SW480 (cell line): ENCODE data around the gene RERE.
A peak's percentile ranks its signal among the peaks of the same experiment; 100 is the strongest.
"Not testable (repeated sequence)": the region's sequence is repeated elsewhere in the genome, so short reads cannot be mapped to it uniquely, and the experiment has no call there.

Experiments used
- DNase-seq: peaks from one replicate; pipeline ENCODE4 v3.0.0-alpha.2; 2016; ENCODE audit warnings: low spot score

The RERE gene

DNA sequence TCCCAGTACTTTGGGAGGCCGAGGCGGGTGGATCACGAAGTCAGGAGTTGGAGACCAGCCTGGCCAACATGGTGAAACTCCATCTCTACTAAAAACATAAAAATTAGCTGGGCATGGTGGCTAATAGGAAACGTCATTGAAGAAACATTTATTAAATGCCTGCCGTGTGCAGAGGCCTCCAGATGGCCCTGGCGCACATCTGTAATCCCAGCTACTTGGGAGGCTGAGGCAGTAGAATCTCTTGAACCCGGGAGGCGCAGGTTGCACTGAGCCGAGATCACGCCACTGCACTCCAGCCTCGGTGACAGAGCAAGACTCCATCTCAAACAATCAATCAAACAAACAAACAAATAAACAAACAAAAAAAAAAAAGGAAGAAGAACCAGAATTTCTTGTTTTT, 368.9 kb downstream of the RERE start:
- not testable (repeated sequence) for DNase-seq

DNA sequence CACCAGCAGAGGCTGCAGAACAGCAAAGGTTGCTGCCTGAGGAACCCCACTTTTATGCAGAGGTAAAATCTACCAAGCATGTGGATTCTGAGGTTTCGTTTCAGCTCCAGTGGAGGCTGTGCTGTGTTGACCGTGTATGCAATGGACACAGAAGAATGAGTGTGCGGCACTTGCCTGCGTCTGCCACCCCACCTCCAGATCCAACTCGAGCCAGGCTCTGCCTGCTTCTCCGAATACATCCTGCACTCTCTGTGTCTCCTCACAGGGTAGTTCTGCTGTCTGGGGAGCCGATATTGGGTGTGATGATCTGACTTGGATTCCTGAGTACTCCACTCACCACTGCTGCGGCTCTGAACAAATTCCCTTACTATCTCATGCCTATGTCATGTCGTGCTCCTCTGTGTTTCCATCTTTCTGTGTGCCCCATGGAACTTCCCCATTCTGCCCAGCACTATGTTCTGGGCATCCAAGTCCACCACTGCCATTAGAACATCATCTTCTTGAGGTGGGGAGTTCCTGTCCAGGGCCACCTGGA, 369.8 kb downstream of the RERE start:
- DNase-seq, result no peak

- DNase-seq, result not testable (repeated sequence)
These were observed 371.3 kb downstream of the RERE start for GRCh38 chr1:8446119-8446518.

DNA sequence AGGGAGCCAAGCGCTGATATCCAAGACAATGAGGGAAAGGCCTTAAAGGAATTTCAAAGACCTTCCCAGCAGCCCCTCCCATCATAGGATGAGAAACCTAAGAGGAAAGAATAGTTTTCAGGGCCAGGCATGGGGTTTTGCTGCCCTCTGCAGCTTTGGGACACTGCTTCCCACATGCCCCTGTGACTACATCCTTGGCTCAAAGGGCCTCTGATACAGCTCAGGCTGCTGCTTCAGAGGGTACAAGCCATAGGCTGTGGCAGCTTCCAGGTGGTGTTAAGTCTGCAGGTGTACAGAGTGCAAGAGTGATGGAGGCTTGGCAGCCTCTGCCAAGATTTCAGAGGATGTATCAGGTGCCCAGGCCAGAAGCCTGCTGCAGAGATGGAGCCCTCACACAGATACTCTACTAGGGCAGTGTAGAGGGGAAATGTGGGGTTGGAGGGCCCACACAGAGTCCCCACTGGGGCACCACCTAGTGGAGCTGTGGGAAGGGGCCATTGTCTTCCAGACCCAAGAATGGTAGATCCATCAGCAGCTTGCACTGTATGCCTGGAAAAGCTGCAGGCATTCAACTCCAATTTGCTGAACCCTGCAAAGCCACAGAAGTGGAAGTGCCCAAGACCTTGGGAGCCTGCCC, 373.8 kb downstream of the RERE start:
- DNase-seq, result no peak

DNA sequence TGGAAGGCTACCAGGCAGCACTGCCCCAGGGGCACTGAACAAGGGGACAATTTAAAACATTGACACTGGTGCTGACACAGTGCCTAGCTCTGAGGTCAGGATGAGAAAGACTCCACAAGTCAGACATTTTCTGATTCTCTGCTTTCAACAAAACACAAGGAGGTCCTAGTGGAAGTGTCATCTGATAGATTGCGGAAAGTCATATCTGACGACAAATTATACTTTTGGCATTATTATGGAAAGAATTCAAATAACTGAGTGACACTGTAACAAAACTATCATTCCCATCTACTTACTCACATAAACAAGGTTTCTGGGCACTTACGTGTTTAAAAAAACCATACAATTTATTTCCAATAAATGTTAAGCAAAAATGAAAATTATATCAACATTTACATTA, 376.0 kb downstream of the RERE start:
- DNase-seq, result no peak

DNA sequence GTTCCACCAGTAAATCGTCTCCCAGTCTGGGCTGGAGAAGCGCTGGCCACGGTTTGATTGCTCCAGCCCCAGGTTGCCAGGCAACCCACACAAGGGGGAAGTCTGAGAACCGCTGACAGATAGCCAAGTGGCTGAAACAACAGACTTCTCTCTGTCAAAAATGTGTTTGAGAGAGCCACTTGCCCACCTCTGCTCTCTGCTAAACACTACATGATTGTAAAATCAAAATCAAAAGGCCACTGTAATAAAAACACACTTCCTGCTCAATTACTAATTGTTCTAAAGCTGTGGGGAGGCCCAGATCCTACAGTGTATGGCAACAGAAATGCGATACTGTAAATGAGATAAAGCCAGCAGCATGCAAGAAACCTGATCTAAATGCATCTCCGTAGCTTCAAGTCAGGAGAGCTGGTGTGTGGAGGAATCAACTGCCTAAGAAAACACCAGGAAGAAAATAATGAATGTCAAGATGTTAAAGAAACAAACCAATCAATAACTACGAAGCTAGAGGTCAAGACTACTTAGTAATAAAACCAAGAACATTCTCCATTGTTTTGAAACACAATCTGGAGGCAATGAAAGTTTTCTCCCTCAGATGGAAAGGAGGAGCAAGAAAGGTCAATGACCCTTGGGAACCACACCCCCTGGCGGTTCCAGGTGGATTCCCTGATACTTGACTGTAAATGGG, 378.3 kb downstream of the RERE start:
- peak; percentile 73 for DNase-seq

DNA sequence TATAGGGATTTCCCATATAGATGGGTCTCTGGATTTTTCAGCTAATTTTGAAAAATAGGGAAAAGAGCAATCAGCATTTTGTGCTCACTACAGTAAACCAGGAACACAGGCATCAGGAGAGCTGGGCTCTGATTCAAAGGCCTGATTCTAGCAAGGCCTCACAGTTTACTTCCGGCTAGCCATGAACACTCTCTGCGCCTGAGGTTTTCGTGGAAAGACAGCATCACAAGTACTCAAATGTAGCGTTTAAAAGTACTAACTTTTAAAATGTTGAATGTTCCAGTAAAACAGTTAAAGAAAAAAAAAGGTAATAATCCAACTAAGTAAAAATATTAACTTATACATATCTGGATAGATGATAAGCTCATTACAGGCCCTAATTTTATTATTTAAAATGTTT, 379.0 kb downstream of the RERE start:
- DNase-seq, result no peak

GRCh38 chr1:8437347-8437746, 380.1 kb downstream of the RERE start:
- DNase-seq, result no peak

DNA sequence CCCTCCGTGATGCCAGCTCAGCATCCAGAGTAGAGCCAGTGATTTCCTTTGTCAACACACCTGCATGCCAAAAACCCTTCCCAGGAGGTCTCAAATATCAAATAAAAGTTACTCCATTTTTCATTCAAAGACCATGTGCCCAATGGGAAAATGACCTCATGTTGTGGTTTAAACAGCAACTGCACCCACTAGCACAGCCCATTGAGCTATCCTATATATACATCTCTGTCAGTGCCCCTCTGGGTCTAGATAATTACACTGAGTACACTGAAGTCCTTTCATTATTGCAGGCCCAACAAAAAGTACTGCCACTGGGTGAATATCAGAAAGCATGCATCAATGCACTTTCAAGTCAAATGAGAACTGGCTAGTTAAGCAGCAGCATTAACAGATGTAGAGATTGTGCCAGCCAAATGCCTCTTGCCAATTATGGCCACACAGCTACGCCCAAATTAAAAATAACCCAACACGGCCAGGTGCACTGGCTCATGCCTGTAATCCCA, 381.8 kb downstream of the RERE start:
- DNase-seq, result no peak

DNA sequence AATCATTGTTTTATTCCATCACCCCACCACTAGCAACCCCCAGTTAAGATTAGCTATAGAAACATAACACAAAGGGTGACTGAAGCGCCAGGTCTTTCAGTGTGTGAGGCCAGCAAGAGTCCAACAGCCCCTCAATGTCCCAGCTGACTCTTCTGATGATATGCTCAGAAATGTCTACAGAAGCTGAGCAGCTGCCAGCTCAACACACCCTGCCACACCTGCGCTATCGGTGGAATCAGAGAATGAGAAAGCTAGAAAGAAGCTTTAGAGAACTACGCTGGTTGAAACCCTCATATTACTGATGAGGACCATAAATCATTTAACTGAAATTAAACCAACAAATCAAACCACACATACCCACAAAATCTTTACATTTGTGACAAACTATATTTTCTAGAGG, 383.3 kb downstream of the RERE start:
- no peak for DNase-seq

DNA sequence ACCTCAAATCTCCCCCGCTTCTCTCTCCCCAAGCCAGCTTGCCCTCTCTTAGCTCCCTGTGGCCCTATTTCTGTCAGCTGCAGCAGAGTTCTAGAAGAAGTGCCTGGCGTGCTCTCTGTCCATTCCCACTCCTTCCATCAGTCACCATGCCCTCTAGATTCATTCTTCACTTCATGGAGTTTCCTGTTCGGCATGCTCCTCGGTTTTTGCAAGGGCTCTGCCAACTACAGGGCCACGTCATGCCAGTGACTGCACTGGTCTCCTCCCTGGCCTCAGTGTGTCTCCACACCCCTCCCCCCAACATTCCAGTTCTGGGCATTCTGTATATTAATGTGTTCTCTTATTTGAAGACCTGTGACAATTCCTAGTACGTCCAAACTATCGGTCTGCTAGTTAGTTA, 385.7 kb downstream of the RERE start:
- no peak for DNase-seq

GRCh38 chr1:8431019-8431418, 386.4 kb downstream of the RERE start:
- no peak for DNase-seq

- no peak for DNase-seq
These were observed 387.0 kb downstream of the RERE start for GRCh38 chr1:8430476-8430875.

DNA sequence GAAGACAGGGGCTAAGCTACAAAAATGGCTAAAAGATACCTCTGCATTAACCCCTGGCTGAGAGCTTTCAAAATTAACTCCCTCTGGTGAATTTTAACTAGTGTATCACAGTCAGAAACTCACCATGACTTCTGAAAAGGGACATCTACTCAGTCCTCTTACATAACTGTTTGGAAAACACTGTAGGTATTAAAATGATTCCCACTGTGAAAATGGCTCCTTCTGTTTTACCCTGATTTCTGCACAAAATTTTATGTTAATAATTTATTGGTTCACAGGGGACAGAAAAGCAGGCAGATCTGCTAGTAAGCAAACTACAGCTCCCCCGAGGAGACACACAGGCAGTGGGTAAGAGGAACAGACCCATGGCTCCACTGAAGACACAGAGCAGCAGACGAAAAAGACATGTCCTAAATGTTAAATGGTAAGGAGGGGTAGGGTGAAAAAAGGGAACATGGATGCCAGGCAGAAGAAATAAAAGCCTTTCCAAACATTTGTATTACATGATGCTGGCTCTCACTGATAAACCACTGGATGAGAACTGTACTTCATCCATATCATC, 387.8 kb downstream of the RERE start:
- DNase-seq, result no peak

DNA sequence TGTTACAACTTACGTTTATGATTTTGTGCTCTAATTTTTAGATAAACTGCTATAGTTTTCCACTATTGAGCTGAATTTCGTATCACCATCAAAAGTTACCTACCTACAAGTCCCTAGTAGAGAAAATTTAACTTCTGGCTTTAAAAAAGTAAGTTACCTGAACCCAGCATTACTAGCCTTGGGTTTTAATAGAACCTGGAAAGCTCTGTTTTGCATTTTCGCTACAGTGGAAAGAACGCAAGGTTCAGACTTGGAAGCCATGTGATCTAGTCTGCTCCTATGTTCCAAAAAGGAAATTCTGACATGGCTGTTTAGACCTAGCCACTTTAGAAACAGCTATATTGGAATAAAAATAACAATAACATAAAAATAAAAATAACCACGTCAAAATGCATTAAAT, 389.0 kb downstream of the RERE start:
- DNase-seq, result no peak

DNA sequence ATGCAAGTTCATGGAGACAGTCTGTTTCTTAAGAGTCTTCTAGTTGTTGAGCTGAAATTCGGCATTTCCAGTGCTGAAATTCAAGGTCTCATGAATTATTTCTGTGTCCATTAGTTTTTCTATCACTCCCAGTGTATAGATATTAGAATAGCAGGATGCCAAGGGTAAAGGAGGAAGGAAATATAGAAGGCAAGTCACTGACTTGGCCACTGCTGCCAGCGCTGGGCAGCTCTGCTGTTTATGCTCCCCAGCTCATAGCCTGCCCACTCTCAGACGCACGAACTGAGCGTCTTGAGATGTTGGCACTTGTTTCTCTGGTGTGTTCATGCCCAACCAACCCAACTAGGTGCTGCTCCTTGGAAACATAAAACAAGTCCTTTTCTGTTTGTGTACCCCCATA, 389.5 kb downstream of the RERE start:
- DNase-seq, result no peak

- no peak for DNase-seq
These were observed 389.9 kb downstream of the RERE start for GRCh38 chr1:8427493-8427892.

- DNase-seq, result no peak
These were observed 390.4 kb downstream of the RERE start for GRCh38 chr1:8426996-8427395.

- no peak for DNase-seq
These were observed 391.7 kb downstream of the RERE start for GRCh38 chr1:8425781-8426161.

DNA sequence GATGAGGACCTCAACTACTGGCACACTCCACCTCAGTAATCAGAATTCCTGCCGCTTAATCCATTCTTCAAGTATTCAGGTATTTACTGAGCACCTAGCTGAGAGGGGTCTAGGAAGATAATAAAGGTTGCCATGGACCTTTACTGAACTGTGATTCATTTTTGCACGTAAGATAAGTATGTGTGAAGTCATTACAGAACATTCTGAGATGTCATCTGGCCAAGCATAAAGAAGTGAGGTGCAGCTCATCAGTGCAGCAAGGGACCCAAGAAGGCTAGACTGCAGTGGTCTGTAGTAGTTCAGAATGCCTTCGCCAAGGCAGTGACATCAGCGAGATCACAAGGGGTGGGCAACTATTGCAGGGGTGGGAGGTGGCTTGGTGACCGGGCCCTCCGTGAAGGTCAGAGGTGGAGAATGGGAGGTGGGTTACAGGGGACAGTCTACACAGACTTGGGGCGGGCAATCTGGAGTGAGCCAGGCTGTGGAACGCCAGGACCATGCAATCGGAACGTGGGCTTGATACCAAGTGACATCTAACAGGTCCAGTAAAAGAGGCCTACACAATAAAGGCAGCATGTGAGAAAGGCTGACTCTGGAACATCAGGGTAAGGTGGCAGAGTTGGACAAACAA, 392.2 kb downstream of the RERE start:
- DNase-seq, result no peak

DNA sequence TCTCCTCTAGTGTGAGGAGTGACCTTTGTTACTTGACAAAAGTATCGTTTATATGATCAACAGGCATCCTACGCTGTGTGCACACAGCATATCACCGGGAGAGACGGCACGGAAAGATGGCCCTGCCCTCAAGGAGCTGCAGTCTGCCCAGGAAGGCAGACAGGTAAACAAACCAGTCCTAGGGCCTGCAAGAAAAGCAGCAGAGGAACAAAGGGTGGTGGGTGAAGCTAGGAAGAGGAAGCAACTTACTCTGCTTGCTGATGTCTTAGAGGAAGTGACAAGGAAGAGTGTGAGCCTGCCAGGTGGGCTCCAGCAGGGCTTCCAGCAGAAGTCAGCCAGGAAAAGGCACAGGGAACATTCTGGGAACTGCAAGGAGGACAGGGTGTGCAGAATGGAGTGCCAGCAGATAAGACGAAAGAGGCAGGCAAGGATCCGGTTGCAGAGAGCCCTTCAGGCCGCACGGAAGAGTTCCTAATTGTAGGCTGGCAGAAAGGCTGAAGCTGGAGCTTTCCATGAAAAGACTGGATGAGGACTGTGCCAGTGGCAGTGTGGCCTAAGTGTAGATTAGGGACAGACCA, 392.8 kb downstream of the RERE start:
- DNase-seq, result no peak
